Thyroid gland (tissue), 4 donors: Measurements from ENCODE around the gene MUS81.

Experiments
- POLR2A ChIP-seq, 2 donors: fragments of 450-650 bp; IDR thresholded peaks; one replicate each; pipeline ENCODE4 v1.6.1; 2017; ENCODE audit warnings: antibody characterized with exemption in 2 of 2, mild to moderate bottlenecking in 2 of 2, moderate library complexity in 1 of 2
- TF ChIP-seq, protein P1 (sequence below), 6 experiments: fragments of 200-600 bp in 3 of 6; fragments of 450-650 bp in 3 of 6; sonication (generic) in 3 of 6; IDR thresholded peaks; one replicate each; pipeline ENCODE4 v1.5.1; 2016 to 2019; ENCODE audit warnings: antibody characterized with exemption in 6 of 6, mild to moderate bottlenecking in 2 of 6, inconsistent platforms in 1 of 6, moderate library complexity in 1 of 6

DNA sequence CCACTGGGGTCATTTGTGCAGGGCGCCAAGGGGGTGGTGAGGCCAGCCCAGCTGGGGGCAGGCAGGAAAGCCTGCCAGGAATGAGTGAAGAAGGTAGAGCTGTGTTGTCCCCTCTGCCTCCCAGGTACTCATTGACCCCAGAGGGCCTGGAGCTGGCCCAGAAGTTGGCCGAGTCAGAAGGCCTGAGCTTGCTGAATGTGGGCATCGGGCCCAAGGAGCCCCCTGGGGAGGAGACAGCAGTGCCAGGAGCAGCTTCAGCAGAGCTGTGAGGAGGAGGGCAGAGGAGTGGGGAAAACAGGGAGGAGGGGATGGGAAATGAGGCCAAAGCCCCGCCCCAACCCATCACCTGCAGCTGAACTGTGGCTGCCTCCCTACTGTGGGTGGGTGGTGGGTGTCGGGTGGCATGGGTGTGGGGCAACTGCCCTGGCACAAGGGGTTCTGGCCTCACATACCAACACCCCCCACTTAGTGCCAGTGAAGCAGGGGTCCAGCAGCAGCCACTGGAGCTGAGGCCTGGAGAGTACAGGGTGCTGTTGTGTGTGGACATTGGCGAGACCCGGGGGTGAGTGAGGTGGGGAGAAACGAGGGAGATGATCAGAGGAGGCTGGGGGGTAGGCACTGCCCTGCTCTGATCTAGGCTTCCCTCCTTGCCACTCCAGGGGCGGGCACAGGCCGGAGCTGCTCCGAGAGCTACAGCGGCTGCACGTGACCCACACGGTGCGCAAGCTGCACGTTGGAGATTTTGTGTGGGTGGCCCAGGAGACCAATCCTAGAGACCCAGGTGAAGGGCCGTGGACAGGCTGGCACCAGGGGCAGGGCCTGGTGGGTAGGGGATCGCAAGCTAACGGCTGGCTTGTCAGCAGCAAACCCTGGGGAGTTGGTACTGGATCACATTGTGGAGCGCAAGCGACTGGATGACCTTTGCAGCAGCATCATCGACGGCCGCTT is 3.0 kb downstream of the MUS81 start:
- TF ChIP-seq, protein P1, sequence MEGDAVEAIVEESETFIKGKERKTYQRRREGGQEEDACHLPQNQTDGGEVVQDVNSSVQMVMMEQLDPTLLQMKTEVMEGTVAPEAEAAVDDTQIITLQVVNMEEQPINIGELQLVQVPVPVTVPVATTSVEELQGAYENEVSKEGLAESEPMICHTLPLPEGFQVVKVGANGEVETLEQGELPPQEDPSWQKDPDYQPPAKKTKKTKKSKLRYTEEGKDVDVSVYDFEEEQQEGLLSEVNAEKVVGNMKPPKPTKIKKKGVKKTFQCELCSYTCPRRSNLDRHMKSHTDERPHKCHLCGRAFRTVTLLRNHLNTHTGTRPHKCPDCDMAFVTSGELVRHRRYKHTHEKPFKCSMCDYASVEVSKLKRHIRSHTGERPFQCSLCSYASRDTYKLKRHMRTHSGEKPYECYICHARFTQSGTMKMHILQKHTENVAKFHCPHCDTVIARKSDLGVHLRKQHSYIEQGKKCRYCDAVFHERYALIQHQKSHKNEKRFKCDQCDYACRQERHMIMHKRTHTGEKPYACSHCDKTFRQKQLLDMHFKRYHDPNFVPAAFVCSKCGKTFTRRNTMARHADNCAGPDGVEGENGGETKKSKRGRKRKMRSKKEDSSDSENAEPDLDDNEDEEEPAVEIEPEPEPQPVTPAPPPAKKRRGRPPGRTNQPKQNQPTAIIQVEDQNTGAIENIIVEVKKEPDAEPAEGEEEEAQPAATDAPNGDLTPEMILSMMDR (IDR thresholded peaks at IDR 0.05), result no peak
- no peak for TF ChIP-seq POLR2A (IDR thresholded peaks at IDR 0.05)
